NCI-H69 (cell line): Measurements from ENCODE around the gene ANKZF1.
"Not testable (repeated sequence)": the region's sequence is repeated elsewhere in the genome, so short reads cannot be mapped to it uniquely, and the experiment has no call there.

ENCODE experiments used
- DNase-seq: peaks from one replicate; lab custom pipeline; 2025; lab: John Stamatoyannopoulos, UW

The ANKZF1 gene, protein sequence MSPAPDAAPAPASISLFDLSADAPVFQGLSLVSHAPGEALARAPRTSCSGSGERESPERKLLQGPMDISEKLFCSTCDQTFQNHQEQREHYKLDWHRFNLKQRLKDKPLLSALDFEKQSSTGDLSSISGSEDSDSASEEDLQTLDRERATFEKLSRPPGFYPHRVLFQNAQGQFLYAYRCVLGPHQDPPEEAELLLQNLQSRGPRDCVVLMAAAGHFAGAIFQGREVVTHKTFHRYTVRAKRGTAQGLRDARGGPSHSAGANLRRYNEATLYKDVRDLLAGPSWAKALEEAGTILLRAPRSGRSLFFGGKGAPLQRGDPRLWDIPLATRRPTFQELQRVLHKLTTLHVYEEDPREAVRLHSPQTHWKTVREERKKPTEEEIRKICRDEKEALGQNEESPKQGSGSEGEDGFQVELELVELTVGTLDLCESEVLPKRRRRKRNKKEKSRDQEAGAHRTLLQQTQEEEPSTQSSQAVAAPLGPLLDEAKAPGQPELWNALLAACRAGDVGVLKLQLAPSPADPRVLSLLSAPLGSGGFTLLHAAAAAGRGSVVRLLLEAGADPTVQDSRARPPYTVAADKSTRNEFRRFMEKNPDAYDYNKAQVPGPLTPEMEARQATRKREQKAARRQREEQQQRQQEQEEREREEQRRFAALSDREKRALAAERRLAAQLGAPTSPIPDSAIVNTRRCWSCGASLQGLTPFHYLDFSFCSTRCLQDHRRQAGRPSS

GRCh38 chr2:219229305-219230058 lies at the start of gene ANKZF1, which contains the start of gene ATG9A:
Gene ANKZF1, plus strand, starts transcription at chr2:219229806. Its CDS starts 452 bp downstream, at chr2:219230258.
Gene ATG9A, minus strand, starts transcription at chr2:219229636. Its CDS starts 1,612 bp downstream, at chr2:219228024.
- peak; percentile 97 for DNase-seq

GRCh38 chr2:219180961-219181360 lies 48.6 kb upstream of the ANKZF1 start:
- DNase-seq: no peak

DNA sequence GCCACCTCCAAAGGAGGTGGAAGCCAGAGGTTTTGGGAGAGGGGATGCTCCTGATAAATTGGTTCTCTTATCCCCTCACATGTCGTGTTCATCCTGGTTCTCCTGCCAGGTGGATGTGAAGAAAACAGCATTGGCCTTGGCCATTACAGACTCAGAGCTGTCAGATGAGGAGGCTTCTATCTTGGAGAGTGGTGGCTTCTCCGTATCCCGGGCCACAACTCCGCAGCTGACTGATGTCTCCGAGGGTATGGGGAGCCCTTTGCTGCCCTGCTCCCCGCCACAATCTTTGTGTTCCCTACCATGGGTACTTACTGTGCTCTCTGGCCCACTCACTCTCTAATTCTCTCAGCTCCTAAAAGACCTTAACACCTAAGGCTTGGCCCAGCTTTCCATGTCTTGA lies 48.1 kb upstream of the ANKZF1 start:
- no peak for DNase-seq

DNA sequence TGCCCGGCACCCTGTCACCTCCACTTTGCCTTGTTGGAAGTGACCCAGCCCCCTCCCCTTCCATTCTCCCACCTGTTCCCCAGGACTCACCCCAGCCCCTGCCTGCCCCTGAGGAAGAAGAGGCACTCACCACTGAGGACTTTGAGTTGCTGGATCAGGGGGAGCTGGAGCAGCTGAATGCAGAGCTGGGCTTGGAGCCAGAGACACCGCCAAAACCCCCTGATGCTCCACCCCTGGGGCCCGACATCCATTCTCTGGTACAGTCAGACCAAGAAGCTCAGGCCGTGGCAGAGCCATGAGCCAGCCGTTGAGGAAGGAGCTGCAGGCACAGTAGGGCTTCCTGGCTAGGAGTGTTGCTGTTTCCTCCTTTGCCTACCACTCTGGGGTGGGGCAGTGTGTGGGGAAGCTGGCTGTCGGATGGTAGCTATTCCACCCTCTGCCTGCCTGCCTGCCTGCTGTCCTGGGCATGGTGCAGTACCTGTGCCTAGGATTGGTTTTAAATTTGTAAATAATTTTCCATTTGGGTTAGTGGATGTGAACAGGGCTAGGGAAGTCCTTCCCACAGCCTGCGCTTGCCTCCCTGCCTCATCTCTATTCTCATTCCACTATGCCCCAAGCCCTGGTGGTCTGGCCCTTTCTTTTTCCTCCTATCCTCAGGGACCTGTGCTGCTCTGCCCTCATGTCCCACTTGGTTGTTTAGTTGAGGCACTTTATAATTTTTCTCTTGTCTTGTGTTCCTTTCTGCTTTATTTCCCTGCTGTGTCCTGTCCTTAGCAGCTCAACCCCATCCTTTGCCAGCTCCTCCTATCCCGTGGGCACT lies 47.1 kb upstream of the ANKZF1 start:
- DNase-seq: no peak

- no peak for DNase-seq
Observed at GRCh38 chr2:219183151-219183772, 46.3 kb upstream of the ANKZF1 start.

DNA sequence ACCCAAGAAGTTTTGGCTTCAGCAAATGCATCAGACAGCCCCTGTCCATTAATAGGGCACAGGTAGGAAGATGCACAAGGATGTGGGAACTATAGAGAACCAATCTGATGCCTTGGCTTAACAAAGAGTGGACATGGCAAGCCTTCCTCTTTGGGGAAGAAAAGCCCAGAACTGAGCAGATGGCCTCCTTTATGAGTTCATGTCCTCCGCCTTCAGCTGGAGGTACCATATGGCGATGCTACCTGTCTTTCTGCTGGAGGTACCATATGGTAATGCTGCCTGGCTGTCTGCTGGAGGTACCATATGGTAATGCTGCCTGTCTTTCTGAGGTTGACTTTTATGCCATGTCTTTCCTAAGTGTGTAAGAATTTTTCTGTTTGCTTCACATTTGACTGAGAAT lies 45.5 kb upstream of the ANKZF1 start:
- DNase-seq: peak; percentile 88

- DNase-seq: no peak
Observed at GRCh38 chr2:219186754-219187456, 42.7 kb upstream of the ANKZF1 start.

DNA sequence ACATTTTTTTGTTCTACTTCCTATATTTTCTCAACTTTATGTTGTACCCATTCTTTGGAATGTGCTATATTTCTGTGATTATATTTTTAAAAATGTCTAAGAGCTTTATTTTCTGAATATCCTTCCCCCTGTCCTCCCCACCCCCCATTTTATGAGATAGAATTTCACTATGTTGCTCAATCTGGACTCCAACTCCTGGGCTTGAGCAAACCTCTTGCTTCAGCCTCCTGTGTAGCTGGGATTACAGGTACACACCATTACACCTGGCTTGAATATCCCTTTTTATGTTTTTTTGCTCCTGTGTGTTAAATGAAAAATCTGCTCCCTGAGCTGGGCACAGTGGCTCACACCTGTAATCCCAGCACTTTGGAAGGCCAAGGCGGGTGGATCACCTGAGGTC lies 32.2 kb upstream of the ANKZF1 start:
- DNase-seq: no peak

DNA sequence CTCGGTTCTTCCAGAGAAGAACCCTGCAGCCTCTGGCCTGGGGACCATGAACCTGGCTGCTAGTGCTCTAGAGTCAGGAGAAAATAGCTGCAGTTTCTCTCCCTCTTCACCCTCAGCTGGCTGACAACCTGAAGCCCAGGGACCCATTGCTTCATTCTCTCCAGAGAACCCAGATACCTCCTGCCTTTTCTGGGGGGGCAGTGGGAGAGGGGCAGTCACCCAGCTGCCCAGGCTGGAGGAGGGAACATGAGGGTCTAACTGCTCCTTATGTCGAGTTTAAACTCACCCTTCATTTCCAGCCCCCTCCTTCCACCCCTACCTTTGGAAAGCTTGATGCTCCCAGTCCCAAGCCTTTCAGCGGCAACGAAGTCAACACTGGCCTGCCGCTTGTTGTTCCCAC lies 30.6 kb upstream of the ANKZF1 start:
- DNase-seq: no peak

- DNase-seq: no peak
Observed at GRCh38 chr2:219199470-219200211, 30.0 kb upstream of the ANKZF1 start.

GRCh38 chr2:219200502-219201326 lies 28.9 kb upstream of the ANKZF1 start:
- DNase-seq: peak; percentile 22

GRCh38 chr2:219201331-219201730 lies 28.3 kb upstream of the ANKZF1 start:
- not testable (repeated sequence) for DNase-seq

GRCh38 chr2:219204425-219205164 lies 25.0 kb upstream of the ANKZF1 start:
- DNase-seq: no peak

GRCh38 chr2:219205165-219205538 lies 24.5 kb upstream of the ANKZF1 start:
- DNase-seq: no peak

- DNase-seq: no peak
Observed at GRCh38 chr2:219205981-219206327, 23.7 kb upstream of the ANKZF1 start.

DNA sequence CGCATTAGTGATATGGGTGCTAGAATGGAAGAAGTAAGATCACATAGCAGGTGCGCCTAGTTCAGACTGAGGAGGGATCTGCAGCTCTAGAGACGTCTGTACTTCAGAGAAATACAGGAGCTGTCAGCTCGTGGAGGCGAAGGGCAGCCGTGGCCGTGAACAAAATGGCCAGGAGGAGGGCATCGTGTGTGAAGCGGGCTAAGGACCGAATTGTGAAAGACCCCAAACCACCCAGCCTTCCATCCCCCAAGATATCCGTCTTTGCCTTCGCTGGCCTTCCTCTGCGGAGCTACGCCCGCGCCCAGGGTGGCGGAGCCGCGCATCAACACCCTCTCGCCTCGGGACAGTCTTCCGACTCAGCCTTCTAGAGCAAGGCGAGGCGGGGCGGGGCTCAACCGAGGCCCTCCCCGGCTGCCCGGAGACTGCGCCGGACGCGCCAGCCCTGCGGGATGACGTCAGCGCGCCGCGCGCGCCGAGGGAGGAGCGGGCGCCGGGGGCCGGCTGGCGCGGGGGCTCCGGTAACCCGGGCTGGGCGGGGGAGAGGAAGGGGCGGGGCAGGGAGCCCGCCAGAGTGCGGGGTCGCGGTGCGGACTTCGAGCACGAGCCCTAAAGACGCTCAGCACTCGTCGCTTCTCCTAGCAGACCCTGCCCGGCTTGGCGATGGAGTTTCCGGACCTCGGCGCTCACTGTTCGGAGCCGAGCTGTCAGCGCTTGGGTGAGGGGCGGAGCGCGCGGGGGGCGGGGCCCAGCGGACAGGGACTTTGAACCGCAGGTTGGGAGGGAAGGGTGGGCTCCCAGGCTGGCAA lies 23.1 kb upstream of the ANKZF1 start, which contains the start of gene ZFAND2B:
ZFAND2B (plus strand) TSS at position 455 of the 806 bp plus-strand sequence; CDS start at position 661, 206 bp downstream.
- DNase-seq: peak; percentile 93
